DMS79 (cell line): ENCODE data around the gene PCSK6.
A peak's percentile ranks its signal among the peaks of the same experiment; 100 is the strongest.

Experiments used
- DNase-seq: peaks from one replicate; lab custom pipeline; 2025; lab: John Stamatoyannopoulos, UW

Gene PCSK6

DNA sequence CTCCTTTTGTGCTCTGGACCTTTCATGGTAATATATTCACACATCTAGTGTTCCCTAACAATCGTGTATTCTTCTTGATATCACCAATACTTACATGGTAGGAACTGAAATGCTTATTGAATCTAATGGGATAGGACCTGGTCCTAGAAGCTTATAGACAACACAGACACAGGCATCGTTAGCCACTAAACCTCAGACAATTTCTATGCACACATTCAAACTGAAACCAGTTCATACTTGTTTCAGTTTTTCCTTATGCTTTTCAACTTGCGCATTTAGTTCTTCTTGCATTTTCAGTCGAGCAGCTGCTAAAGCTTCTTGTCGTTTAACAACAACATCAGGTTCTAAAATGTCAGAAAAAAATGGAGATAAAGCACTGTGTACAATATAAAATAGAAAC is 214.5 kb downstream of the PCSK6 start:
- no peak for DNase-seq

DNA sequence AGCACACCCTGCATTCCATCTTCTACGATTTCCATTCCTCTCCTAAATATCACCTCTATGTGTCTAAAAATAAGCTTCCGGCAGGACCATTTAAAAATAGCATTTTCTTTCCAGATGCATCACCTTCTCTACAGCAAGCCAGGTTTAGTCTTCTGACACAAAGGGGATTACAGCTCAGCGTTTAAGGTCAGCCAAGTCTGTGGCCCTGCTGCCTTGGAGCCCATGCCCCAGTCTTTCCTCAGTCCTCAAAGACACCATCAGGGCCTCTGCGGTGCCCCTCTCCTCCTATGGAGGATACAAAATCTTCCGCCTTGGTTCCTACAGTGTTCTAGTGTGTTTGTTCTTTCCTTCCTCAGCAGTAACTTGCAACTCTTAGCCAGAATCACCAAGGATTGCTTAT is 216.0 kb downstream of the PCSK6 start:
- DNase-seq: no peak

DNA sequence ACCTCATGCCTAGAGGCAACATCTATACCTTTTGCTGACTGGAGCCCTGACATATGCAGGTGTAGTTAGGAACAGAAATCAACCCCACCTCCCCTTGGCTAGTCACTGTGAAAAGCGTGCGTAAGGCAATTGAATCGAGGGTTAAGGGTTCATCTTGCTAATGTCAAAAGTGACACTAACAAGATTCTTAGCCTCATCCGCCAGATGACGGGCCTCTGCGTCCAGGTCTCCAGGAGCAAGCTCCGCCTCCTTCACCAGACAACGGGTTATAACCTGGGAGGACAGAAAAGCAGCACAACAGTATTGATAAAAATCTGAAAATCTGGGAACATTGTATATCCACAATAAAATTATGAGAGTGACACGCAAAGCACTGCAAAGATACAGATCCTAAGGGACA is 216.9 kb downstream of the PCSK6 start:
- DNase-seq: no peak

DNA sequence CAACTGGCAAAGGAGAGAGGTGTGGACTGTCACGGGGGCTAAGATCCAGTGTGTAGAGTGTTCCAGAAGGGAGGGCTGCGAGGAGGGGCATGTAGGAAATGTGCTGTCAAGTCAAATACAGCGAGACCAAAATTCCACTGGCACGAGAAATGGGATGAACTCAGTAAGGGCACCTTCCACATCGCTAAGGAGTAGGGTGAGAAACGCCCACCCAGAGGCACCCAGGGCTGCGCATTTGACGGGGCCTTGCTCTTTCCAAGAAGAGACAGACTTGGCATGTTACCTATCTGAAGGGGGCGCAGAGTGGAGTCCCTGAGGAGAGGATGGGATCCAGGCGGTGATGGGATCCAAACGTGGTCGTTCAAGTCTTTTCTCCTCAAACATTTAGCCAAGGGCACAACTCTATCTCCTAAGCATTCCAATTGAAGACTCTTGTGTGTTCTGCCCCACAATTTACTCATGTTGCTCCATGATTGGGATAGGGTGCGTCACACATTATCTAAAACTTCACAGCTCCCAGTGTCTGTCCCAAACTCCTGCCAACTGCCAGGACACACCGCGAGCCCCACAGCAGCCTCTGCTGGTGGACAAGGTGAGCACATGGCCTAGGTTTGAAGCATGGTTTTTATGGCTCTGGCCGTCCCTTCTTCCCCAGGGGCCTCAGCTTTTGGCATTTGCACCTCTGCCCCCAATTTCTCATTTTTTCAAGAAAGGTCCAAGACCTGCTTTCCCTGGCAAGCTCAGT is 219.9 kb downstream of the PCSK6 start:
- DNase-seq: no peak

DNA sequence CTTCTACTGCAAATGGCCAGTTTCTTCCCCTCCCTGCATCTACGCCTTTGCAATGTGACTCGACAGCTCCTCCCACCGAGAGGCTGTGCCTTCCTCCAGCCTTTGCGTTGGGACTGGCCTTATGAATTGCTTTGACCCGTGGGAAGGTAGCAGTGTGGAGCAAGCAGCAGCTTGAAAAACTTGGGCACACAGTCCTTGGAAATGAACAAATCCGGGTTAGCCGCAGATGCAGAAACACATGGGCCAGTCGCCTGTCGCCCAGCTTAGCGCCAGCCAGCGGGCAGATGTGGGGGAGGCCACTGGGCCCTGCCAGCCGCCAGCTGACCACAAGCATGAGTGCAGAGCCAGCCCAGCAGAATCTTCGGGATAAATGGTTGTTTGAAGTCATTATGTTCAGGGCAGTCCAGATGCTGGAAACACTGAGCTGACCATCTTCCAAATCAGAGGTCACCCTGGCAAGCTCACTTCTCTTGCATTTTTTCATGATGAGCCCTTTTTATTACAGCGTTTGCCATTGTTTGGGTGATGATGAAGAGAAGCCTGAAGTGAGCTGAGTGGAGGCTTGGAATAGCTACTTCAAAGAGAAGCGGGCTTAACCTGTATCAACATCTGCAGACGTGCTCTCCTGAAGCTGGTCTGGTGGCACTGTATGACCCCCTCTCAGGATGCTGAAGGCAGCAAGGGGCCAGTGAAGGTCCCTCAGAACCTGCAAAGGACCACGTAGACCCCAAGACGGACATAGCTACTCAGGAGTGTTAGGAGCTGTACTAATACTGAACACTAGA is 222.0 kb downstream of the PCSK6 start:
- no peak for DNase-seq

DNA sequence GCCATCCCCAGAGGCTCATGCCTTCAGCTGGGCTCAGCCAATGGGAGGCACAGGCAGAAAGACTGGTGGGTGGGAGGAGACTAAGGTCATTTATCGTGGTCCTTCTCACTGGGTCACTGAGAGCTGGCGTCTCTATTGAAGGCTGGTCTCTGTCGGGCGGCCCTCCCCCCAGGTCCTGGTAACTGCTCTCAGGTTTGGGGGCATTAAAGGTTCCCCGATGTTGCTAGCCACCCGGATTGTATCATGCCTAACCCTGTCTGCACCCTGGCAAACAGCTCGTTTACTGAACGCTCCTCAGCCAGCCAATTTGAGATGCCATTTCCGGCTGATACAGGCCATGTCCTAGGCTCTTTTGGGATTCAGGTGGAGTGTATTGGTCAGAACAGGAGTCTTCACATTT is 222.7 kb downstream of the PCSK6 start:
- no peak for DNase-seq

DNA sequence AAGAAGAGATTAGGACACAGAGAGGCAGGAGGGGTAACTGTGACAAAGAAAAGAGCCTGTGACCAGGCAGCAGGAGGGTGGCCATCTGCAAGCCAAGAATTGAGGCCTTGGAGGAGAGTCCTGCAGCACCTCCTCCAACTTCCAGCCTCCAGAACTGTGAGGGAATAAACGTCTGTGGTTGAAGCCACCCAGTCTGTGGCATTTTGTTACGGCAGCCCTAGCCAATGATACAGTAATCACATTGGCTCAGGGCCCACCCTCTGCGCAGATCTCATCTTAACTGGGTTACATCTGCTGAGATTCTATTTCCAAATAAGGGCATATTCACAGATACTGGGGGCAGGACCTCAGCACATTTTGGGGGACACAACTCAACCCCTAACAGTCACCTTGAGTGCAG is 223.5 kb downstream of the PCSK6 start:
- DNase-seq: no peak

DNA sequence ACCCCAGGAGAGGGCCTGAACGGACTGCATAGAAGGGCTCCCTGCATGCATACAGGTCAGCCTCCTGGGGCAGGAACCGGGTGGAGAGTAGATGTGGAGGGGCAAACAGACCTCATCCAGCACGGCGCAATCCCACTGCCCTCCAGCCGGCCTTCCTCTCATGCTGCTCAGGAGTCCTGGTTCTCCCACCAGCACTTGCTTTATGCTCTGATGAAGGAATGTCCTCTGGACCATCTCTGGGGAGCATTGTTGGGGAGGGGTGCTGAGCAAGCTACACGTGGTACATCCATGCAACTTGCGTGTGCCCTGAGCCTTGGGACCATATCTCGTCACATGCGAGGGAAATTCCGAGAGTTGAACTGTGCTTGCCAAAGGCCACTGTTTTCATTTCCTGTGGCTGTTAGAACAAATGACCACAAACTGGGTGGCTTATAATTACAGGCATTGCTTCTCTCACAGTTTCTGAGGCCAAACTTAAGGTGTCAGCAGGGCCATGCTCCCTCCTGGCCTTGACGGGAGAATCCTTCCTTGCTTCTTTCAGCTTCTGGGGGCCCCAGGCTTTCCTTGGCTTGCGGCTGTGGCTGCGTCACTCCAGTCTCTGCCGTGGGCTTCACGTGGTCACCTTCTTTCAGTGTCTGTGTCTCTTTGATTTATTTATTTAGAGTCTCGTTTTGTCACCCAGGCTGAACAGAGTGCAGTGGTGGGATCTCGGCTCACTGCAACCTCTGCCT is 224.4 kb downstream of the PCSK6 start:
- no peak for DNase-seq

DNA sequence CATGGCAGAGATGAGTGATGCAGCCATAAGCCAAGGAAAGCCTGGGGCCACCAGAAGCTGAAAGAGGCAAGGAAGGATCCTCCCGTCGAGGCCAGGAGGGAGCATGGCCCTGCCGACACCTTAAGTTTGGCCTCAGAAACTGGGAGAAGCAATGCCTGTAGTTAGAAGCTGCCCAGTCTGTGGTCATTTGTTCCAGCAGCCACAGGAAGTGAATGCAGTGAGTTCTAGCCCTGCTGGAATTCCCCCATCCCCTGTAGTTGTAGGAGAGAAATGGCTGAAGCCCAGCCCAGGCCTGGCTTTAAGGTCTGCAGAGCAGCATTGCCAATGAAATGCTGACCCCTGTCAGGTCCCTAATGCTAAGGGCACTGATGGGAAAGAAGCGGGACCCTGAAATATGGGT is 225.5 kb downstream of the PCSK6 start:
- no peak for DNase-seq

DNA sequence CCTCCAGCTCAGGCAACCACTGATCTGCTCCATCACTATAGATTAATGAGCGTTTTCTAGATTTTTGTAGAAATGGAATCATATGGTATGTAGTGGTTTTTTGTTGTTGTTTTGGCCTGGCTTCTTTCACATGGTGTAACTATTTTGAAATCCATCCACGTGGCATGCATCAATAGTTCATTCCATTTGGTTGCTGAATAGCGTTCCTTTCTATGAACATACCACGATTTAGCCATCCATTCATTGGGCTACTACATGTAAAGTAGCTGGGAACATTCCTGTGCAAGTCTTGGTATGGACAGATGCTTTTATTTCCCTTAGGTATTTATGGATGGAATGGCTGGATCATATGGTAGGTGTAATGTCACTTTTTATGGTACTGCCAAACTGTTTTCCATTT is 227.0 kb downstream of the PCSK6 start:
- DNase-seq: no peak

DNA sequence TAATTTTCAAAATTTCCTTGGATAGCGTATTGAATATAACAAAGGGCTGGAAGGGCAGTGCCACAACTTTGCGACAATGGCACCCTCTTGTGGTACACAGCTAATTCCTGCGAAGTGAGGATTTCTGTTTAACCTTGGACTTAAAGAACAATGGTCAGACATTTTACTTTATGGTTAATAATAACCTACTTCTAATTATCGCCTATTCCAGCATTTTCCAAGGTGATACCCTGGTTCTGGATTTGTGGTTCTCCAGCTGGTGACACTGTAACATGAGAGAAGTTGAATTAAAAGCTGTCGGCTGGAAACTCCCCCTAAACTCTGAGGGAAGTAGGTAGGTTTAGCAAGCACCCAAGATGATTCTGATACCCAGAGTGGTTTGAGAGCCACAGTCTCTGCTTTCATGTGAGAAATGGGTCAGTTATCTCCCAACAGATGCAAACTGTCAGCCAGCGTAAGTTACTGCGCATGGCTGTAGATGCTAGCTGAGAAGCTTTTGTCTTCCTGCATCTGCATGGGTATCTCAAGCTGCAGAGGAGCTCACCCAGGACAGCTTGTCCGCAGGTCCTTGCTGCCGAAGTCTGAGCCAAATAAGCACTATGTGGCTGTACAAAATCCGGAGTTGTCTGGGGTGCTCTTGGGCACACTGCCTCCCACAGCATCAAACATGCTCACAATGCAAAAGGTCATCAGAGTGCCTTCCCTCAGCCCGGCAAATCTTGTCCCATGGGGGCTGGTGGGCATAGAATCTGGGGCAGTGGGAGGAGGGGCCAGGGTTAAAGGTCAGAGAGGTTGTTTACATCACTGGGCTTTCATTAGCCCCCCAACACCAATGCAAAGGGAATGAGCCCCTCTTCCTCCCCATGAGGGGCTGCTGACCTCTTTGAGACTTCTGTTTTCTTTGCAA is 231.0 kb downstream of the PCSK6 start:
- peak; percentile 30 for DNase-seq

DNA sequence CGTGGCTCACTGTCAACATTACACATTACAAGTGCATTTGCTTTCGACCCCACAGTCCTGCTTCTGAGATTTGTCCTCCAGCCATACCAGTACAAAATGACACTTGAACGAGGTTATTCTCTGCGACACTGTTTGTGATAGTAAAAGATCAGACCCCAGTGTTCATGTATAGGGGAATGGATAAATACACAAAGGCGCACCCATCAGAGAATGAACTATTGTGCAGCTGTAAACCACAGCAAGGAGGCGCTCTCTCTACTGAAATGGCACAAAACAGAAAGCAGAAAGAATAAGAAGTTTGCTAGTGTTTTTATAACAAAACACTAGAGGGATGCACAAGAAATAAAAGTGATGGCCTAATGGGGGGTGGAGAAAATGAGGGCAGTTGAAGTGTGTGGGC is 232.8 kb downstream of the PCSK6 start:
- DNase-seq: no peak

DNA sequence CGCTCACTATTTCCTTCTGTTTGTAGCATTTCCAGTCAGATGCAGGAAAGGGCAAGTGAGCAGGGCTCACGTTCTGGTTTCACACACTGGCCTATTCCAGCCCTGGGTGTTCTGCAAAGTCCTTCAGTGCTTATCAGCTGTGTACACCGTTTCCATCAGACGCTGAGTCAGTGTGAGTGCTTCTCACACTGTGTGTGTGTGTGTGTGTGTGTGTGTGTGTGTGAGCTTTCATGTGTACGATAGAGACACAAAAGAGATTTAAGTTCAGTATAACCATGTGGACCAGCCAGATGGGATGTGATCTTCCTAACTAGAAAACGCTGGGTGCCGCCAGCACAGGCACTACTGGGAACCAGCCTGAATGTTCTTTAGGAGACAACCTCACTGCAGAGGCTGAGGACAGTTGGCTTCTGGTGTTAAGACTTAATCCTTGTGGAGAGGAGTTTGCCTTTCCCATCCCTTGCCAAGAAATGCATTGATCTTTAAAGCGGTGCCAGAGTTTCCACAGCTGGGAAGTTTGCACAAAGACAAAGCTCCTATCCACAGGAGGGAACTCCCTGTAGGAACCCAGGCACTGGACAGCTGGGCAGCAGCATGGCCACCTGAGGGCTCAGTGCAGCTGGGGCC is 233.8 kb downstream of the PCSK6 start:
- DNase-seq: peak; percentile 17

DNA sequence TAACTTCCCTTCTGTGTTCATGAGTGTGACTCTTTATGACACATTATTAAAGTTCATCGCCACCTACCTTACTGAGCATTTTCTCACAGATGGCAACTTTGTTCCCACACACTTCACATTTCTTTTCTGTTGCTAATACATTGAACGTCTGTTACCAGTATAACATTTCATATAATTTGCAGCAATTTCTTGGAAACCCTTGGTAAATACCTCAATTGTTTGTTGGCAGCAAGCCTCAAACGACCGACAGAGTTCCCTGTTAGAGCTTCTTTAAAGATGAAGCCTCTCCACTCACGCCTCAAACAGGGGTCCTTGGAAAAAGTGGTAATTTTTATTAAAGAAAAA is 234.5 kb downstream of the PCSK6 start:
- no peak for DNase-seq

DNA sequence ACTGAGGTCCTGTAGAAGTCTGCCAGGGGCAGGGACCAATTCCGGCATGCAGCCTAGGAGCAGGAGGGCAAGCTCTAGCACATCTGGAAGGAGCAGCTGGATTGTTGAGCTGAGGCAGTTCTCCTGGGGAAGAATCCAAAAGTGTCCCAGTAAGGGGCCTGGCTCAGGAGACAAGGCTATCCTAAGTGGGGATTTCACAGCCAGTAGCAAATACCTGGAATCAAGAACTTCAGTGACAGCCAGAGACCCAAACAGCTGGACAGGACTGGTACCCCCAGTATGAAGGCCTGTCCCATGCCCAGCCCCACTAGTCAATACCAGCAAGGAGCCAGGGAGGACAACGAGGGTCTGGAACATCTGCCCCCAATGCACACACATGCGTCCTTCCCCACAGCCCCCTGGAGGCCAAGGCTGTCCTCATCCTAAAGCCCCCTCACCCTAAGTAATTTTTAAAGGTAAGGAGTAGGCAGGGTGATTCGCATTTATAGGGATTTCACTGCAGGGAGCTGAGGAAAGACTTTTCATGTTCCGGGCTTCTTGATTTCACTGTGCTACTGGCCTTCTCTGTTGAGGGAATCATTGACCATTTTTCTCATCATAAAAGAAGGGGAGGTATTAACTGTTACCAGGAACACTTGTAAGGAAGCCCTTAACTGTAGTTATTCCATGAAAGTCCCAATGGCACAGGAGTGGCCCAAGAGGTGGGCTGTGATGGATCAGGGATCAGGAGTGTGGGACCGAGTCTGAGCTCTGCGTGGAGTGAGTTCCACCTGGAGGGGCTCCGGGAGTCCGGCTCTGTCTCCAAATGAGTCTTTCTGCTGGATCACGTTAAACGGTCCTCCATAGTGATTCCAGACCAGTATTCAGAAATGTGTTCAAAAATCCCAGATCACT is 235.1 kb downstream of the PCSK6 start:
- DNase-seq: no peak
